ENCODE measurements around the gene EGFL7.

DNA sequence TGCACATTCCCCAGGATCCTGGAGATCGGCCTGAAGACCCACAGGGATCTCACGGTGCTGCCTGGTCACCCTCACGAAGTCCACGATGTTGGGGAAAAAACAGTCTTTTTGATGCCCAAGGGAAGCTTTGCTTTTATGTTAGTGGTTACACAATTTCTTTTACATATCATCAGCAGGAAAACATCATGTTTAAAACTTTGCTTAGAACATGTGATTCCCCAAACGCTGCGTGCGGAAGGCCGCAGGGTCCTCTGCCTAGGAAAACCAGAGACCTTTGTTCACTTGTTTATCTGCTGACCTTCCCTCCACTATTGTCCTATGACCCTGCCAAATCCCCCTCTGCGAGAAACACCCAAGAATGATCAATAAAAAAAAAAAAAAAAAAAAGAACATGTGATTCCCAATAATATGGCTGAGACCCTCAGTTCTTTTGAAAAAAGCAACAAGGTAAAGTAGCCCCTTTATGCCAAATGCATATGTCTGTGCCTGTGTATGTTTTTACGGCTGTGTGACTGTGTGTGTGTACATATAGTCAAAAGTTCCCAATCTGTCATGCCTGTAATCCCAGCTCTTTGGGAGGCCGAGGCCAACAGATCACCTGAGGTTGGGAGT lies 36.0 kb downstream of the EGFL7 start:
- TF ChIP-seq, protein P1, sequence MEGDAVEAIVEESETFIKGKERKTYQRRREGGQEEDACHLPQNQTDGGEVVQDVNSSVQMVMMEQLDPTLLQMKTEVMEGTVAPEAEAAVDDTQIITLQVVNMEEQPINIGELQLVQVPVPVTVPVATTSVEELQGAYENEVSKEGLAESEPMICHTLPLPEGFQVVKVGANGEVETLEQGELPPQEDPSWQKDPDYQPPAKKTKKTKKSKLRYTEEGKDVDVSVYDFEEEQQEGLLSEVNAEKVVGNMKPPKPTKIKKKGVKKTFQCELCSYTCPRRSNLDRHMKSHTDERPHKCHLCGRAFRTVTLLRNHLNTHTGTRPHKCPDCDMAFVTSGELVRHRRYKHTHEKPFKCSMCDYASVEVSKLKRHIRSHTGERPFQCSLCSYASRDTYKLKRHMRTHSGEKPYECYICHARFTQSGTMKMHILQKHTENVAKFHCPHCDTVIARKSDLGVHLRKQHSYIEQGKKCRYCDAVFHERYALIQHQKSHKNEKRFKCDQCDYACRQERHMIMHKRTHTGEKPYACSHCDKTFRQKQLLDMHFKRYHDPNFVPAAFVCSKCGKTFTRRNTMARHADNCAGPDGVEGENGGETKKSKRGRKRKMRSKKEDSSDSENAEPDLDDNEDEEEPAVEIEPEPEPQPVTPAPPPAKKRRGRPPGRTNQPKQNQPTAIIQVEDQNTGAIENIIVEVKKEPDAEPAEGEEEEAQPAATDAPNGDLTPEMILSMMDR (IDR thresholded peaks at IDR 0.05): no peak
- no peak for TF ChIP-seq POLR2A (IDR thresholded peaks at IDR 0.05)

All from right lobe of liver (tissue), 4 donors.